Activated naive CD8-positive, alpha-beta T cell (primary cell): Measurements from ENCODE around the gene ABI1.

ENCODE experiments used
- H3K27ac Mint-ChIP-seq: one replicate; pipeline ENCODE4 v1.8.0; 2021; ENCODE audit warnings: mixed read lengths
- H3K27me3 Mint-ChIP-seq: one replicate; pipeline ENCODE4 v1.8.0; 2021; ENCODE audit warnings: mixed read lengths
- H3K36me3 Mint-ChIP-seq: one replicate; pipeline ENCODE4 v1.8.0; 2021; ENCODE audit warnings: mixed read lengths
- H3K4me1 Mint-ChIP-seq: one replicate; pipeline ENCODE4 v1.8.0; 2021; ENCODE audit warnings: low read depth, mixed read lengths
- H3K4me3 Mint-ChIP-seq: one replicate; pipeline ENCODE4 v1.8.0; 2021; ENCODE audit warnings: mild to moderate bottlenecking, mixed read lengths
- H3K9me3 Mint-ChIP-seq: one replicate; pipeline ENCODE4 v1.8.0; 2021; ENCODE audit warnings: low read depth, mixed read lengths

The ABI1 gene

DNA sequence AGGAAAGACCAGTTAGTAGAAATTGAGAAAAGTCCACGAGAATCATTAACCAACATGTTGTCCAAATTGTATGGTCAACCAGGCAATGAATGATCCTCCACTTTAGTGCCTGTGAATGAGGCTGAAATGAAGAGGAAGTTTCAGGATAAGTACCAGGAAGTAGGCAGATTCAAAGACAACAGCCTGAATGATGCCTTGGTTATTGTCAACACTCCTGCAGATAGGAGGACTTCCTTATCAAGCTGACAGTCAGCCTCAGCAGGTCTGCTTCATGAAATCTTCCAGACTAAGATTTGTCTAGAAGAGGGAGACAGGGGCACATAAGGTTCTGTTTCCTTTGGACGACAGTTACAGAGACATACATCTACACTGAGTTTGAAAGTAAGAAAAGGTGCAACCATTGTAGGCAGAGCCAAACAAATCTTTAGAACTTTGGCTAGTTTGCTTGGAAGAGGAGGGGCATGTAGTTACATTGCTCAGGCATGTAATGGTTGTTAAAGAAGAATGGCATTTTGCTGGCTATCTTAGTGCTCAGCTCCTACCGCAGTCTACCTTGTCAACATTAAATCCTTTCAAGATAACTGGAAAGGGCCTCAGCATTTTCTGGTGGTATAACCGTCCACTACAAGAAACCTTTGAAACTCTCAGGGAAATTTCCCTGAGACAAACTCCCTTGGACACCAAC, 81.4 kb downstream of the ABI1 start:
- H3K27me3 Mint-ChIP-seq = no peaks in the 10 kb centered on the region
- H3K4me3 Mint-ChIP-seq = no peak overlapping the region
- H3K4me1 Mint-ChIP-seq = peaks cover 89% of the 10 kb centered on the region
- H3K27ac Mint-ChIP-seq = peak overlapping the region; percentile 10
- H3K36me3 Mint-ChIP-seq = no peaks in the 10 kb centered on the region
- no peaks in the 10 kb centered on the region for H3K9me3 Mint-ChIP-seq

DNA sequence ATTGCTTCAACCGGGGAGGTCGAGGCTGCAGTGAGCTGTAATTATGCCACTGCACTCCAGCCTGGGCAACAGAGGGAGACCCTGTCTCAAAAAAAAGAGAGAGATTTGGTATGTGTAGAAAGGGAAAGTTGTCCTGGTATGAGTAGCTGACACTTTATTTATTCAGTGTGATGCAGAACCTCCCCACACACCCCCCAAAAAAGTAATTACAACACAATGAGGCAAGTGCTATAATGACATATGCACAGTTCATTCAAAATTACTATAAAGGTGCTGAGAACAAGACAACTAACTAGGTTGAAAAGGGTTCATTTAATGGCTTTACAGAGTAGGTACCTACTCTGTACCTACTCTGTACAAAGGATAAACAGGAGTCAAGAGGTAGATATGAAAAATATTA, 83.1 kb downstream of the ABI1 start:
- peak overlapping the region; percentile 27 for H3K4me3 Mint-ChIP-seq
- H3K4me1 Mint-ChIP-seq = peaks cover 84% of the 10 kb centered on the region
- peak overlapping the region; percentile 66 for H3K27ac Mint-ChIP-seq
- H3K9me3 Mint-ChIP-seq = no peaks in the 10 kb centered on the region
- no peaks in the 10 kb centered on the region for H3K27me3 Mint-ChIP-seq
- H3K36me3 Mint-ChIP-seq = no peaks in the 10 kb centered on the region

DNA sequence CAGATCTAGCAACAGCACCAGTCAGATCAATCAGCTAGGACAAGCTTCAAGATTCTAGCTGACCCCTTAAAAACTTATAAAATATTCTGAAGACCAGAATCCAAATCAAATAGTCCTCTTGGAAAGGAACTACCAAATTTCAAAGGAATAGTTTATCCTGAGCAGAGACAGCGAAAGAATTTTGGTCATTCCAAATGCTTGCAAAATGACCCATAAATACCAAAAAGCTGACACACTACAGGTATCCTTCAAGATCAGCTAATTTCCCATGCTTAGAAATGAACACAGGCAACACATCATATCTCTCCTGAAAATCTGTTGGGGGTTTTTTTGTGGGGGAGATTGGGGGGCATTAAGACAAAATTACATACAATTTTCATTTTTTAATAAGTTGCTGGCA, 84.5 kb downstream of the ABI1 start:
- no peaks in the 10 kb centered on the region for H3K36me3 Mint-ChIP-seq
- H3K4me1 Mint-ChIP-seq = peaks cover 80% of the 10 kb centered on the region
- H3K4me3 Mint-ChIP-seq = no peak overlapping the region
- no peaks in the 10 kb centered on the region for H3K9me3 Mint-ChIP-seq
- H3K27ac Mint-ChIP-seq = peak overlapping the region; percentile 2
- H3K27me3 Mint-ChIP-seq = no peaks in the 10 kb centered on the region

DNA sequence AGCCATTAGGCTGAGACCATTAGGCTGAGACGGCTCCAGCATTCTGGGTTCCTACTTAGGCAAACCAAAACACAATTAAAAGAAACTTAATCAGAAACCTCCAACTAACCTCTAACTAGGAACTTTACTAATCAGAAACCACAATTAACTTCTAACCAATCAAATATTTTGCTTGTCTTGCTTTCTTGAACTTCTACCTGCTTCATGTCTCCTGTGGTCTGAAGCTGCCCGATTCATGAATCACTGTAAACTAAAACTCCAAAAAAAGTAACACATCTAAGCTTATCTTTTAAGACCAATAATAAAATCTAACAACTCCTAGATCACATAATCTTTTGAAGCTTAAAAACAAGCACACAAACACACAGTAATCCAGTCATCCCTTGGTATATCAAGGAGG, 87.1 kb downstream of the ABI1 start:
- H3K36me3 Mint-ChIP-seq = peaks cover 3% of the 10 kb centered on the region
- no peaks in the 10 kb centered on the region for H3K9me3 Mint-ChIP-seq
- no peak overlapping the region for H3K4me3 Mint-ChIP-seq
- H3K27me3 Mint-ChIP-seq = no peaks in the 10 kb centered on the region
- peaks cover 64% of the 10 kb centered on the region for H3K4me1 Mint-ChIP-seq
- peak overlapping the region; percentile 61 for H3K27ac Mint-ChIP-seq

DNA sequence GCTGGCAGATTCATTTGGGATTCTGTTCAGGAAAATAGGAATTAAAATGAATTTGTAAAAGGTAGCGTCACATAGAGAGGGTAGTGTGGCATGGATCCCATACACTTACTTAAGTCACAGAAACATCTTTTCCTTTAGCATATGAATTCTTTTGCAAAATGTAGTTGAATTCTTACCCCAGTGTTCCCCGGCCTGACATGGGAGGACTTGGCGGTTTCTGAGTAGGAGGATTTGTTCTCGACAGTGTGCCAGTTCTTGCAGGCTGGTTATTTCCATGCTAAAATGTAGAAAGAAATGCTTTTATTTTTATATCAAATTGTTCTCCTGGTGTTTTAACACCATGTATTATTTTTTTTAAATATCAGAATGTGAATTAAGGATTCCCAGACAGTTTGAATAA, 90.7 kb downstream of the ABI1 start:
- peaks cover 36% of the 10 kb centered on the region for H3K4me1 Mint-ChIP-seq
- H3K27me3 Mint-ChIP-seq = no peaks in the 10 kb centered on the region
- no peaks in the 10 kb centered on the region for H3K9me3 Mint-ChIP-seq
- no peak overlapping the region for H3K27ac Mint-ChIP-seq
- peaks cover 3% of the 10 kb centered on the region for H3K36me3 Mint-ChIP-seq
- no peak overlapping the region for H3K4me3 Mint-ChIP-seq

DNA sequence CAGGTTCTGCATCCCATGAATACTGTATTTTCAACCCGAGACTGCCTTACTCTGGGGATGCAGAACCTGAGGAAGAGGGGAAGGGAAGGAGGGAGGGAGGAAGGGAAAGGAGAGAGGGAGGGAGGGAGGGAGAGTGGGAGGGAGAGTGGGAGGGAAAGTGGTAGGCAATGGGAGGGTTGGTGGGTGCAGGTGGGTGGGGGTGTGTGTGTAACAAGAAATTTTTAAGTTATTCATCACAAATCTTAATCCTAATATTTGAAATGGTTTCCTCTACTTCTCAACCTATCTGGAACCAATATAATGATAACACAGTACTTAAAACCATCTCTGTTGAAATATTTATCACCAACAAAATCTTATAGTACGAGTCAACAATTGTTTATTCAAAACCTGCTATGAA, 95.2 kb downstream of the ABI1 start:
- Mint-ChIP-seq H3K27ac (peak overlapping the region; percentile 24), H3K27me3 (no peaks in the 10 kb centered on the region), H3K36me3 (peaks cover 5% of the 10 kb centered on the region), H3K4me3 (no peak overlapping the region), H3K4me1 (peaks cover 4% of the 10 kb centered on the region), H3K9me3 (no peaks in the 10 kb centered on the region)

DNA sequence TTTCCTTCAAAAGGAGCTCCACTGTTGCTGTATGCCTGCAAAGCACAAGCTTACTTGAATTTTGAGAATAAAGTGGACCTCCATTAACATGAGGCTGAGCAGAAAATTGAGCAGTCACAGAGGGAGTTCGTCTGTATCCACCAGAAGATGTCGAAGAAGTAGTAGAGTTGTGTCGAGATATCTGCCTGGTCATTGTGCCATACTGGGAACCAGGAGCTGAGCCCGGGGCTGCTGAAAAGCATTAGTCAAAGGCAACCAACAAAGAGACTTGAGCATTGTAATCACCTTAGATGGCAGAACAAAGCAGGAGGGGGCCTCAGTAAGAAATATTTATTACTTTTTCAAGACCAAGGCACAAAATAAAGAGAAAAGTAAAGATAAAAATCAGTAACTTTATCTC, 101.8 kb downstream of the ABI1 start:
- H3K36me3 Mint-ChIP-seq = peaks cover 7% of the 10 kb centered on the region
- H3K4me1 Mint-ChIP-seq = peaks cover 4% of the 10 kb centered on the region
- no peaks in the 10 kb centered on the region for H3K9me3 Mint-ChIP-seq
- H3K27me3 Mint-ChIP-seq = no peaks in the 10 kb centered on the region
- no peak overlapping the region for H3K27ac Mint-ChIP-seq
- H3K4me3 Mint-ChIP-seq = no peak overlapping the region

DNA sequence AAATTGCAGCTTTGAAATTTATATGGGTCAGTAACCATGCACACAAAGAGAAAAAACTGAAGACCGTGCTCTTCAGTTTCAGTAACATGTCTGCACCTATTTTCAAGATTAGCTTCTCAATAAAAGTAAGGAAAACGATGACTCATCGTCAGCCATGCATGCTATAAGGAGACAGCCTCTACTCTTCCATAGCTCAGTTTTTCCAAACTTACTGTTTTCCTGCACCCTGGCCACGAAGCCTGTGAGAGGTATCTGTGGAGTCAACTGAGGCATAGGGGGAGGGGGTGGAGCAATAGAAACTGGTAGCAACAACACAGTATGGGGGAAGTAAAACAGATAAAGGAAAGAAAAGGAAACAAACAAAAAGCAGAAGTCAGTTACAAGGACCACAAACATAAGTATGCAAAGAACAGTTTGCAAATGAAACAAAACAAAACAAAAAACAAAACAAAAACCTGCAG, 105.3 kb downstream of the ABI1 start:
- H3K4me1 Mint-ChIP-seq = peaks cover 3% of the 10 kb centered on the region
- H3K27me3 Mint-ChIP-seq = no peaks in the 10 kb centered on the region
- H3K36me3 Mint-ChIP-seq = peaks cover 3% of the 10 kb centered on the region
- H3K9me3 Mint-ChIP-seq = no peaks in the 10 kb centered on the region
- no peak overlapping the region for H3K27ac Mint-ChIP-seq
- H3K4me3 Mint-ChIP-seq = no peak overlapping the region

DNA sequence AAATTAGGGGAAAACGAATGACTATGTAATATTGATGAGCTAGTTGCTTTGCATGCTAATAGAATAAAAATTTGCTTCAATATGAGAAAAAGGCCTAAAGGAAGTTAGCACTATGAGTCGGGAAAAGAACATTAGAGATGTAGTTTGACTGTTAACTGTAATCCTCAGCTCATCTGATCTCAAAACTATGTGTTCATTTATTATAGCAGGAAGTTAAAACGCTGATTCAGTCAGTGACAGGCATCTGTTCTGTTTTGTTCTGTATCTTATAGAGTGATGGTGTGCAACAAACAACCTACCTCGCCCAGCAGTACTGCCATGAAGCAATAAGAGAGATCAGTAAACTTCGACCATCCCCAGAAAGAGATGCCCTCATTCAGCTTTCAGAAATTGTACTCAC, 114.7 kb downstream of the ABI1 start:
- H3K27ac Mint-ChIP-seq = peak overlapping the region; percentile 61
- H3K4me3 Mint-ChIP-seq = no peak overlapping the region
- H3K36me3 Mint-ChIP-seq = peaks cover 14% of the 10 kb centered on the region
- no peaks in the 10 kb centered on the region for H3K9me3 Mint-ChIP-seq
- no peaks in the 10 kb centered on the region for H3K27me3 Mint-ChIP-seq
- H3K4me1 Mint-ChIP-seq = peaks cover 2% of the 10 kb centered on the region

DNA sequence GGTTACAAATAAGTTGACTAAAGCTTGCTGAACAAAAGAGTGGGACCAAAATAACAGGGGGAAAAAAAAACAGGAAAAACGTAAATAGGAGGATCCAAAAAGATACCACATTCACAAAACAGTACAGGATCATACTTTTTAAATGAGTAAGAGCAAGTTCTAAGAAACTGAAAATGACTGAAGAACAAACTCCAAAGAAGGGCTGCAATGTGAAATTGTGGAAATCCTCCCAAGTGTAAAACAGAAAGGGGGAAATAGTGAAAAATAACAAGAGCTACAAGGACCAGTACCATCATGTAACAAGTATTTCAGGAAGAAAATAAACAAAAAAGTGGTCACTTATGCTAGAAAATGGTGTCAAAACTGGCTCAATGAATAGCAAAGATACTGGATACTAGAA, 116.9 kb downstream of the ABI1 start:
- H3K4me1 Mint-ChIP-seq = peaks cover 5% of the 10 kb centered on the region
- peaks cover 22% of the 10 kb centered on the region for H3K36me3 Mint-ChIP-seq
- peak overlapping the region; percentile 75 for H3K27ac Mint-ChIP-seq
- H3K27me3 Mint-ChIP-seq = no peaks in the 10 kb centered on the region
- no peak overlapping the region for H3K4me3 Mint-ChIP-seq
- H3K9me3 Mint-ChIP-seq = no peaks in the 10 kb centered on the region

DNA sequence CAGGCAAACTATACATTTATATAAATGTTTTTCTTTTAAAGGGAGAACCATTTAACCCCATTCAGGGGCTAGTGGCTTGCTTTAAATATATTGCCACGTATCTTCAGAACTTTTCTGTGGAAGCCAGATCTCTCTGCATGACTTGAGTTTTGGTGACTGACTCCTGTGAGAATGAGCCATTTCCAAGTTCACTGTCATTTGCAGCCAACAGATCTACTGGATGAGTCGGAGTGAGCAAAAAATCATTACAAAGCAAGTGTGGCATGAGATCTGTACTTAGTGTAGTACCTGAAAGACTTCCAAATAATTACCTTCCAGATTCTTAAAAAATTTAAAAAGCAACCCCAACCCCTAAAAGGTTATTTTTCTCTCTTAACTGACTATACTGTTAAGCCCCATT, 117.7 kb downstream of the ABI1 start:
- H3K36me3 Mint-ChIP-seq = peaks cover 22% of the 10 kb centered on the region
- peaks cover 4% of the 10 kb centered on the region for H3K4me1 Mint-ChIP-seq
- peak overlapping the region; percentile 75 for H3K27ac Mint-ChIP-seq
- H3K4me3 Mint-ChIP-seq = no peak overlapping the region
- H3K9me3 Mint-ChIP-seq = no peaks in the 10 kb centered on the region
- no peaks in the 10 kb centered on the region for H3K27me3 Mint-ChIP-seq

DNA sequence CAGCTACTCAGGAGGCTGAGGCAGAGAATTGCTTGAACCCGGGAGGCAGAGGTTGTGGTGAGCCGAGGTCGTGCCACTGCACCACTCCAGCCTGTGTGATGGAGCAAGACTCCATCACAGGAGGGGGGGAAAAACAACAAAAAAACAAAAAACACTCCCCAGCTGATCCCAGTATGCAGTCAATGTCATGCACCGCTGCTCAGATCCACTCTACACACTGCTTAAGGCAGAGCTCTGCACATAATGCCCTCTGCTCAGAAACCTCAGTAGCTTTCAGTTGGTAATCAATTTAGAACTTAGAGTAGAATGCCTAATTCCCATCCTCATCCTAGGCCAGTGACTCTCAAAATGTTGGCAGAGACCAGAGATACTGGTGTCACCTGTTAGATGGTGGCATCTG, 119.4 kb downstream of the ABI1 start:
- H3K4me1 Mint-ChIP-seq = peaks cover 8% of the 10 kb centered on the region
- no peak overlapping the region for H3K27ac Mint-ChIP-seq
- H3K9me3 Mint-ChIP-seq = no peaks in the 10 kb centered on the region
- H3K4me3 Mint-ChIP-seq = no peak overlapping the region
- H3K27me3 Mint-ChIP-seq = no peaks in the 10 kb centered on the region
- H3K36me3 Mint-ChIP-seq = peaks cover 22% of the 10 kb centered on the region

DNA sequence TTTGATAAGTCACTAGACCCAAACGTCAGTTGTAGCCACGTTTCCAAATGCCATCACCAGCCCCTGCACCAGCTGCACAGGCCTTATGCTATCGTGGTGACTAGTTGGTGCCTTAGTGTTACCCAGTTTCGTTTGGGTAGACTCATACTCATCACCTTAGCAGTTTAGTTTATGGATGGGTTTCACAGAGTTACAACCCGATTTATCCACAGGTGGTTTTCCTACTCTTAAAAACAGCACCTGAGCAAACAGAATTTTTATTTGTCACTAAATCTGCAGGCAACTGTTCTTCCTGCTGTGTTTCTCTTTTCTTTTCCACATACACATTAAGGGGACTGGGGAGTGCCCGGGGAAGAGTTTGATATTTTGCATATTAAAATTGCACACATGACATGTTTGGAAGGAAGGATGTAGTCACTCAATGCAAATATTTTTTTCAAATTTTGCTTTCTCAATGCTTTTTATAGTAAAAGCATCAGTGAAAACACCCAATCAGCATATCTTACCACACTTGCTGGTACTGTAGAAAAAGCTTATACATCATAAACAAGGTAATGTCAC, 121.6 kb downstream of the ABI1 start:
- Mint-ChIP-seq H3K9me3 (no peaks in the 10 kb centered on the region), H3K27me3 (no peaks in the 10 kb centered on the region), H3K36me3 (peaks cover 22% of the 10 kb centered on the region), H3K27ac (peak overlapping the region; percentile 83), H3K4me1 (peaks cover 8% of the 10 kb centered on the region), H3K4me3 (no peak overlapping the region)

DNA sequence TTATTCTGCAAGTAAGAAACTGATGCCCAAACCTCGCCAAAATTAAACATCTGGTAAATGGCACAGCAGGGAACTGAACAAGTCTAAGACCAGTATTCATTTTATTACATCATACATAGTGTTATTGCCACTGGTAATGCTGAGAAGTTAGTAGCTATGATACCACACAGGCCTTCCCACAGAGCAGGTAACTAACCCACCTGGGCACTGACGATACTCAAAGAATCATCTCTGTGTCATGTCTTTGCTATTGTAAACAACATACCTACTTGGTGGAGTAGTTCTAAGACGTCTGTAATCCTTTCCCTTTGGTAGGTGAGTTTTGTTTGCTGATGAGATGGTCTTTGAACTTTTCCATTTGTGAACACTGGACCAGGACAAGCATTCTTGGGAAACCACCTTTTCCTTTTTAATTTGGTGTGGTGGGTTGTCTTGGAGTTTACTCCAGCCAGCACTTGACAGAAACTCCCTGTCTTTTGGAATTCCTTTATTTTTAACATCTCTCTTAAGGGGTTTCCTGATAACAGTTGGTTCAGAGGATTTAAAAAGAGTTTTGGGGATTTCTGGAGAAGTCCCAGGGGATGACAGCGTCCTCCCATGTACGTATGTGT, 122.4 kb downstream of the ABI1 start:
- H3K9me3 Mint-ChIP-seq = no peaks in the 10 kb centered on the region
- H3K36me3 Mint-ChIP-seq = peaks cover 18% of the 10 kb centered on the region
- H3K27ac Mint-ChIP-seq = peak overlapping the region; percentile 73
- peaks cover 8% of the 10 kb centered on the region for H3K4me1 Mint-ChIP-seq
- no peak overlapping the region for H3K4me3 Mint-ChIP-seq
- H3K27me3 Mint-ChIP-seq = no peaks in the 10 kb centered on the region

DNA sequence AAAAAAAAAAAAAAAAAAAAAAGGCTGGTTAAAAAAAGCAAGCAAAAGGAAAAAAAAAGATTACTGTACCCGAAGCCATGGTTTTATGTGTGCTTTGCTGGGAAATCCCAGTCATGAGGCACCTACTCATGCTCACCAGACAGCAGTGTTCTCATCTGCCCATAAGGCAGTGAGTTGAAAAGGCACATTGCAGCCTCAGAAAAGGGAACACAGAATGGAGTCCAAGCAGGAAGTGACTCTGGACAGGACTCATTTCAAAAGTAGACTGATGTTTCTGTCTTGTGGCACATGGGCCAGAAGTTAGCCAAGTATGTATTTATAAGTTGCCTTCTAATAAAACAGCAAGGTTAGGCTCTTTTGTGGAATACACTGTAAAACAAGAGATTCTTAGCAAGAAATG, 123.0 kb downstream of the ABI1 start:
- Mint-ChIP-seq H3K36me3 (peaks cover 16% of the 10 kb centered on the region), H3K9me3 (no peaks in the 10 kb centered on the region), H3K4me1 (peaks cover 8% of the 10 kb centered on the region), H3K4me3 (no peak overlapping the region), H3K27ac (peak overlapping the region; percentile 73), H3K27me3 (no peaks in the 10 kb centered on the region)

DNA sequence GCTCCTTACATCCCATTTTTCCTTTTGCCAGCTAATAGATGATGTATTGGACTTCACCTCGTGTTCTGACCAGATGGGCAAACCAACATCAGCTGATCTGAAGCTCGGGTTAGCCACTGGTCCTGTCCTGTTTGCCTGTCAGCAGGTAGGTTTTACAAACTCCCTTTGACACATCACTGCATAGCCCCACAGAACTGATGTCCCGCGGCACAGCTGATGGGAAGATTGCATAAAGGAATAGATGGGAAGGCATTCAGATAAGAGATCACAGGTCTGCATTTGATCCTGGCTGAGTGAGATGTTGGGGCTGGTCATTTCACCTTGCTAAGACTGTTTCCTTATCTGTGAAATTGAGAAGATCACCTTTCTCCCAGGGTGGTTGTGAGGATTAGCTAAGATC, 125.3 kb downstream of the ABI1 start:
- H3K27me3 Mint-ChIP-seq = no peaks in the 10 kb centered on the region
- H3K4me1 Mint-ChIP-seq = peaks cover 8% of the 10 kb centered on the region
- no peak overlapping the region for H3K27ac Mint-ChIP-seq
- H3K9me3 Mint-ChIP-seq = no peaks in the 10 kb centered on the region
- no peak overlapping the region for H3K4me3 Mint-ChIP-seq
- H3K36me3 Mint-ChIP-seq = peaks cover 10% of the 10 kb centered on the region
